Measurements from ENCODE around the gene ARHGEF28. TPM values are rescaled to one million over a fixed set of nuclear protein-coding genes. Genes with fewer than 3 reads are reported as not detected.

ARHGEF28 gene
- total RNA-seq, 2 experiments from 2014 or later: not detected

GRCh38 chr5:73922875-73923557 lies 297.0 kb downstream of the ARHGEF28 start:
- H3K4me1 ChIP-seq (ENCODE audit: insufficient read depth, low read length, poor library complexity, severe bottlenecking): peaks cover 15% of the 10 kb centered on the region
- H3K9me2 ChIP-seq (ENCODE audit: insufficient read depth, low read length): no peaks in the 10 kb centered on the region
- BruUV-seq (replicated peaks): no TSS peak
- POLR2A ChIA-PET: interaction anchor here (0.7 to 0.9 kb wide), 2 partner anchors 67 to 74 kb away, joined by 3 read pairs; no protein-coding TSS in a partner anchor
- no peaks in the 10 kb centered on the region for H3K9me3 ChIP-seq (ENCODE audit: low read length)
- CTCF ChIA-PET (ENCODE audit: unreplicated experiment): no interaction called here
- H3K27ac ChIP-seq (ENCODE audit: low read depth, low read length, poor library complexity, severe bottlenecking): no peak overlapping the region
- no peak overlapping the region for H3K4me2 ChIP-seq (ENCODE audit: low read length)
- H3K79me2 ChIP-seq (ENCODE audit: insufficient read depth, low read depth, low read length): no peaks in the 10 kb centered on the region
- DNase-seq (ENCODE audit: low spot score): peak; percentile 18
- intact Hi-C loops (cut with micrococcal nuclease; ENCODE audit: unreplicated experiment): no loop called here
- peak overlapping the region; percentile 21; the same call in 1 of the 2 replicates for H2AFZ ChIP-seq (ENCODE audit: low read length)
- no peak overlapping the region for H3K4me3 ChIP-seq (ENCODE audit: low read depth, low read length, poor library complexity, severe bottlenecking)
- no peak for TF ChIP-seq CTCF (conservative IDR thresholded peaks at IDR 0.05; ENCODE audit: low read length)
- TF ChIP-seq EZH2phosphoT487 (IDR thresholded peaks at IDR 0.05; ENCODE audit: borderline replicate concordance, low read depth, low read length): no peak
- H4K20me1 ChIP-seq (ENCODE audit: insufficient read depth, low read length): no peaks in the 10 kb centered on the region
- no peaks in the 10 kb centered on the region for H3K36me3 ChIP-seq (ENCODE audit: insufficient read depth, low read length)

- peak overlapping the region; percentile 23; the same call in 1 of the 2 replicates for H2AFZ ChIP-seq (ENCODE audit: low read length)
- H3K9me3 ChIP-seq (ENCODE audit: low read length): no peaks in the 10 kb centered on the region
- no peaks in the 10 kb centered on the region for H3K36me3 ChIP-seq (ENCODE audit: insufficient read depth, low read length)
- ChIA-PET POLR2A (interaction anchor here (1.1 kb wide), 1 partner anchor 9 kb away, joined by 3 read pairs; no protein-coding TSS in a partner anchor), CTCF (ENCODE audit: unreplicated experiment) (no interaction called here)
- H3K4me3 ChIP-seq (ENCODE audit: low read depth, low read length, poor library complexity, severe bottlenecking): no peak overlapping the region
- no peaks in the 10 kb centered on the region for H3K79me2 ChIP-seq (ENCODE audit: insufficient read depth, low read depth, low read length)
- TF ChIP-seq CTCF (conservative IDR thresholded peaks at IDR 0.05; ENCODE audit: low read length) (no peak), EZH2phosphoT487 (IDR thresholded peaks at IDR 0.05; ENCODE audit: borderline replicate concordance, low read depth, low read length) (no peak)
- no peaks in the 10 kb centered on the region for H3K4me1 ChIP-seq (ENCODE audit: insufficient read depth, low read length, poor library complexity, severe bottlenecking)
- no peaks in the 10 kb centered on the region for H3K9me2 ChIP-seq (ENCODE audit: insufficient read depth, low read length)
- no peak for DNase-seq (ENCODE audit: low spot score)
- no TSS peak for BruUV-seq (replicated peaks)
- intact Hi-C loops (cut with micrococcal nuclease; ENCODE audit: unreplicated experiment): no loop called here
- H4K20me1 ChIP-seq (ENCODE audit: insufficient read depth, low read length): no peaks in the 10 kb centered on the region
- no peak overlapping the region for H3K27ac ChIP-seq (ENCODE audit: low read depth, low read length, poor library complexity, severe bottlenecking)
- no peak overlapping the region for H3K4me2 ChIP-seq (ENCODE audit: low read length)
Observed at GRCh38 chr5:73928476-73929070, 302.6 kb downstream of the ARHGEF28 start.

GRCh38 chr5:73935719-73936118 lies 309.7 kb downstream of the ARHGEF28 start:
- no peak overlapping the region for H3K4me3 ChIP-seq (ENCODE audit: low read depth, low read length, poor library complexity, severe bottlenecking)
- no peak overlapping the region for H3K4me2 ChIP-seq (ENCODE audit: low read length)
- no peaks in the 10 kb centered on the region for H3K9me3 ChIP-seq (ENCODE audit: low read length)
- POLR2A ChIA-PET: no interaction called here
- DNase-seq (ENCODE audit: low spot score): no peak
- H3K4me1 ChIP-seq (ENCODE audit: insufficient read depth, low read length, poor library complexity, severe bottlenecking): peaks cover 12% of the 10 kb centered on the region
- no peaks in the 10 kb centered on the region for H3K79me2 ChIP-seq (ENCODE audit: insufficient read depth, low read depth, low read length)
- H3K36me3 ChIP-seq (ENCODE audit: insufficient read depth, low read length): no peaks in the 10 kb centered on the region
- no TSS peak for BruUV-seq (replicated peaks)
- no peaks in the 10 kb centered on the region for H4K20me1 ChIP-seq (ENCODE audit: insufficient read depth, low read length)
- CTCF ChIA-PET (ENCODE audit: unreplicated experiment): no interaction called here
- no peak overlapping the region for H3K27ac ChIP-seq (ENCODE audit: low read depth, low read length, poor library complexity, severe bottlenecking)
- TF ChIP-seq CTCF (conservative IDR thresholded peaks at IDR 0.05; ENCODE audit: low read length) (no peak), EZH2phosphoT487 (IDR thresholded peaks at IDR 0.05; ENCODE audit: borderline replicate concordance, low read depth, low read length) (no peak)
- no peaks in the 10 kb centered on the region for H3K9me2 ChIP-seq (ENCODE audit: insufficient read depth, low read length)
- intact Hi-C loops (cut with micrococcal nuclease; ENCODE audit: unreplicated experiment): no loop called here
- no peak overlapping the region for H2AFZ ChIP-seq (ENCODE audit: low read length)

Data from OCI-LY7 (cell line).